ENCODE measurements around the gene STAT5B.
"Not testable (repeated sequence)": the region's sequence is repeated elsewhere in the genome, so short reads cannot be mapped to it uniquely, and the experiment has no call there.

STAT5B gene
- 479 reads per million, percentile 98 among the genes with 10 or more reads in this experiment for total RNA-seq

DNA sequence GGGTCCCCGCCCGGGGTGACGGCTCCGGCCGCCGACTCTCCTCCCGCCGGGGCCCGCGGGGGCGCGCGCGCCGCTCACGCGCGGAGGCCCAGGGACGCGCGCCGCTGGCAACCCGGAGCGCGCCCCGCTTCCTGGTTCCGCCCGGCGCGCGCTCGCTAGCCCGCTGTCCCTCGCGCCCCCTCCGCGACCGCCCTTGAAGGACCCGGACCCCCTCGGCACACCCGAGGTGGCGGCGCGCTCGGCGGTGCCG, at the start of gene STAT5B:
STAT5B (minus strand) TSS at position 33 of the 250 bp plus-strand sequence. CDS start 44,264 bp downstream, outside the sequence.
- DNase-seq, result peak; percentile 38

DNA sequence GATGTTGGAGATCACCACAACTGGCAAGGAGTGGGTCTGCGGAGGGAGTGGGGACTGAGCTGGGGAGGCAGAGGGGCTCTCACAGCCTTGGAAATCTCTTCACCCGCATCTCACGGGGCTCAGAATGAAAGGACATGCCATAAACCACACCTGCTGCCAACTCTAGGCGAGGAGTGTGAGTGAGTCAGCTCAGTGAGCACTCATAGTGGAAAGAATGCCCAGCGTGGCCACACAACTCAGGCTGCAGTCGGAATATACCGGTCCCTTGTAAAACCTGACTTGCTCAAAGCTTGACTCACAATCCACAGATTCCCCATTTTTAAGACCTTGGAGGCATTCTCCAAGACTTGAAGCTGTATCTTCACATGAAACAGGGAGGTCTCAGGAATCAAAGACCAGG, 48.8 kb upstream of the STAT5B start:
- DNase-seq, result no peak

DNA sequence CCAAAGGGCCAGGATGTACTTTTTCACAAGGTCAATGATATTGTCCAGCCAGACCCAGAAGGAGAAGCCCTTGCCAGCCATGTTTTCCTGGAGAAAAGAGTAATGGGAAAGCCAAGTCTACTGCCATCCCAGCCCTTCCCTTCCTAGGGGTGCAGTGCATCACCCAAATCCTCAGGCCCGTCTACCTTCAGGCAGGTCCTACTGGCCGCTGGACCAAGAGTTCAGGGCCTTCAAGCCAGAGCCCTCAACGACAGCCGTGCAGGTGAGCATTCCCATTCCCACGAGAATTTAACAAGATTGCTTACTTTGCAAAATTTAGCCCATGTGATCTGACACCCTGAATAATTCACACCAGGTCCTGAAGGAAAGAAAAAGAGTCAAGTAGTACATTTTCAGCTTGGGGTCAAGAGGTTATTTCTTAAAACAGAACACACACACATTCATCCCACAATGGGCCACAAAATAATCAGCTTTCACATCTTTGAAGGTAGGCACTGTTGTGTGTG, 47.1 kb upstream of the STAT5B start:
- DNase-seq, result no peak

DNA sequence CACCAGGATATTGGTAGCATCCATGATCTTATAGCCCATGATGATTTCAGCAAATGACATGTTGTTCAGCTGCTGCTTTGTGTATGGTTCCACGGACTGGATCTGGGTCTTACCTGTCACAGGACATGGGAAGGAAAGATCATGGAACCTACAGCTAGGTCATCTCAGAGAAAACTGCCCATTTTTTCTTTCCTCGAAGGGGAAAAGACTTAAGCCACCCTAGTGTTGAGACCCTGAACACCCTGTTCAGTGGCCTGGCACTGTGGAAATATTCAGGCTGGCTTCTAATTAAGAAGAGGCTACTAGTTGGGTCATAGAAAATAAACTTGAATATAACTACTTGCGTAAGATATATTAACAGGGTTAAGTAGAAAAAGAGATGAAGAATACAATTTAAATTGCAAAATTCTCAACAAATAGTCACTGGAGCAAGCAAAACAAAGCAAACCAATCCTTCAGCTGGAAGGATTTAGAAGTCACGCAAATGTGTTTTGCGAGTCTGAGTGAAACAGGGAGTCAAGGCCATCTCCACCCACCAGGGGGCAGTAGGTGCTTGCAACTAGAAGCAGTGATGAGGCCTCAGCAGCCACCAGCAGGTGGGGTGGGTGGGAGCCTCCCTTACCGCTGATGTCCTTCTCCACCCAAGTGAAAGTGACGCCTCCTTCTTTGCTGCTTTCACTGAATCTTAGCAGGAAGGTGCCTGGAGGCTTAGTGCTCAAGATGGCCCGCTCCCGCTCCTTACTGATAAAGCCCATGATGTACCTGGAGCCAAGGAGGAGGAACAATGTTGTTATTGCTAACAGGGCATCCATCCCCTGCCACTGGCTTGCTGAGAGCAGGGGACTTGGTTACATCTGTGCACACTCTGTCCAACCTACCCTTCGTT, 46.4 kb upstream of the STAT5B start:
- peak; percentile 96 for DNase-seq

DNA sequence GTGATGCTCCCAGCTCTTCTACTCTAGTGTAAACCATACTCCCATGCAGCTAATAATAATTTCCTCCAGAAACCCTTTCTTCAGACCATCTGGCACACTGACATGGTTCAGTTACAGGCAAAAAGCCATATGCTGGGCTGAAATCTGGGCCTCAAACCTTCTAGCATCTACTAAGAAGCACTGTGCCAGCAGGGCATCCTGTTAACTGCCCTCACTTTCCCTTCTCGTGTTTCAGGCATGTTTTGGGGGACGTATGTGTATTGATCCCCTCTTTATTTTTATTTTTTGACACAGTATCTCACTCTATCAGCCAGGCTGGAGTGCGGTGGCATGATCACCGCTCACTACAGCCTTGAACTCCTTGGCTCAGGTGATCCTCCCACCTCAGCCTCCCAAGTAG, 45.4 kb upstream of the STAT5B start:
- no peak for DNase-seq

DNA sequence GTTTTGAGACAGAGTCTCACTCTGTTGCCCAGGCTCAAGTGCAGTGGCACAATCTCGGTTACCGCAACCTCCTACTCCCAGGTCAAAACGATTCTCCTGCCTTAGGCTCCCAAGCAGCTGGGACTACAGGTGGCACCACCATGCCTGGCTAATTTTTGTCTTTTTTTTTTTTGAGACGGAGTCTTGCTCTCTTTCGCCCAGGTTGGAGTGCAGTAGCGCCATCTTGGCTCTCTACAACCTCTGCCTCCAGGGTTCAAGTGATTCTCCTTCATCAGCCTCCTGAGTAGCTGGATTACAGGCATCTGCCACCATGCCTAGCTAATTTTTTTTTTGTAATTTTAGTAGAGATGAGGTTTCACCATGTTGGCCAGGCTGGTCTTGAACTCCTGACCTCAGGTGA, 41.8 kb upstream of the STAT5B start:
- DNase-seq, result not testable (repeated sequence)

DNA sequence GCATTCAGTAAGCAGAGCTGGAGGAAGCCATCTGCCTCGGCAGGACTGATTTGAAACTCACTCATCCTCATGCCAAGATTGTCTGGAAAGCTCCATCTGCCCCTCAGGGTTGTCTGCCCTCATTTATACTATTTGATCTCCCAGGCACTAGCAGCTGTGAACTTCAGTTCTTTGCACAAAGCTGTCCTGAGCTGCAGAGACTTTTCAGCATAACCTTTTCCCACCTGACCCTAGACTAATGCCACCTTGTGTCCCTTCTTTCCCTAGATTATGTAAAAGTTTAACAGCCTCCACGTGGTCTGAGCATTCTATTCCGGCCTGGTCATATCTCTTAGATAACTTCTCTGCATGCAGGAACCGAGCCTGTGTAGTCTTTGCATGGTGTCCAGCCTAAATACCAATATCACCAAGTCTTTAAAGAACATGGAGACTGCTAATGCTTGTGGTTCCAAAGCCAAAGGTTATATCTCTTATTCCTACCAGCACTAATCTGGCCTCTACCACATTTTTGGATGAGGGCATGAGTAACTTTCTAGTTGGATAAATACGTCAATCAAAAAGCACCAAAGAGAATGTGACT, 41.2 kb upstream of the STAT5B start:
- no peak for DNase-seq

DNA sequence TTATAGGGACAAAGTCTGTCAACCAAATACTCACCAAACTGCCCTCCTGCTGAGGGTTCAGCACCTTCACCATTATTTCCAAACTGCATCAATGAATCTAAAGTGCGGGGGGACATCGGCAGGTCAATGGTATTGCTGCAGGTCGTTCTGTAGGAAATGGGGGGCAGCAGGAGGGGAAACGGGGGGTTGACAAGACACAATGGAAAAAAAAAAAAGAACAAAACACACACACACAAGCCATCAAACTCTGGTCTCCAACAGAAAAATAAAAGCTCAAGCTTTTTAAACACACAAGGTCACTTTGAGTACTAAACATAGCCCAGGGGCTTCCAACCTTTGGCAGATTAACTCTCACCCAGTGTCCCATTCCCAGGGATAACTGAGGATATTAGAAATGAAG, 40.6 kb upstream of the STAT5B start:
- no peak for DNase-seq

DNA sequence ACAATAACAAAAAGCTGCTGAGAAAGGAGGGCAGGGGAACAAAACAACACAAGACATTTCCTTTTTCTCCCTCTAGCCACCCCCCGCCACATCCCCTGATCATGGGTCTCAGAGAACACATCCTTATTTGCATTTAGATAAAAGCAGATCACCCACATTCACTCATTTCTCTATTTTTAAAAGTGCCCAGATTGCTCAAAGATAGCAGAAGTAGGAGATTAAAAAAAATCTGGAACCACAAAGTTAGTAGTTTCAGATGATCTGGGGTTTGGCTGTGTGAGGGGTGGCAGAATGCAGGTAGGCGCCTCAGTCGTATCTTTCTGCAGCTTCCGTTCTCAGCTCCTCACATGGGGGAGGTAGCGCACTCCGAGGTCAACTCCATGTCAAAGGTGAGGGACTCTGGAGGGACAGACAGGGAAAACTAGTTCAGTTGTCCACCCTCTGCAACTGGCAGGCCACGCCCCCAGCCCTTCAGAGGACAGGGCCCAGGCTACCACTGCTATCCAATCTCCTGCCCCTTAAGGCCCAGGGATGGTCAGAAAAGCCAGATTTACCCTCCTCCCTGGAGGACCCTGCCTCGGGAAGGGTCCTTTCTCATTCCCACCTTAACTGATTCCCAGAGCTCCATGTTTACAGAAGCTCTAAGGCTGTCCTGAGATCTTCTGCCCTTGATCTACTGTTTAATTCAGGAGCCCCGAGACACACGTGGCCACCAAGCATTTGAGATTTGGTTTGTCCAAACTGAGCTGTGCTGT, 39.4 kb upstream of the STAT5B start:
- no peak for DNase-seq

DNA sequence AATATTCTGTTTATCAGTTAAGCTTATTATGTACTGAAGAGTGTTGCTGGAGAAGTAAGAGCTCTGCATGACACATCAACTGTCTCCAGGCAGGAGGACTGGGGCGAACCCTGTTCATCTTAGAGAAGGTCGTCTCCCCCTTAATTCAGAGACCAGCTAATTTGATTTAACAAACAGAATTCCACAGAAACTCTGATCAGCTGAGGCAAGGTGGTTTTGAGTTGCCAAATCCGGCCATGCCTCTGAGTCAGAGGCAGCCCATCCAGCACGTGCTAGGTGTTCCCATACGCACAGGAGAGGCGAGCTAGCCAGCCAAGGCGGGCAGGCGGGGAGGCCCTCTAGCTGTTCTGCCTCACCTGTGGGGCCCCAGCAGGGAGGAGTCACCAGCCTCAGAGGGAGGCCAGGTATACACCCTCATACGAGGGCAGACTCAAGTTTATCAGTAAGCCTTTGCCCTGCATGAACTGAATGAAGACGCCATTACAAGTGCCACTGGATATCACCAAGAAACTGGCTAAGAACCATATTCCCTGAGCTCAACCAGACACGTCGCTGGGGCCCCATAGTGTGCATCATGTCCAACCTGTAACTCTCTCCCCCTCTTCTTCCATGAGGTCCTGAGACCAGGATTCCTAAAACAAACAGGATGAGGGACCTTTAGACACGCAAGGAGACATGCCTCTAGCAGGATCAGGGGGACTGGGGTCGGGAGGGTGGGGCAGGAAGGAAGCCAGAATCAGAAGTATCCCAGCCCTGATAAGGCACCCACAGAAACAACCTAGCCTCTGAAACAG, 37.8 kb upstream of the STAT5B start:
- no peak for DNase-seq

DNA sequence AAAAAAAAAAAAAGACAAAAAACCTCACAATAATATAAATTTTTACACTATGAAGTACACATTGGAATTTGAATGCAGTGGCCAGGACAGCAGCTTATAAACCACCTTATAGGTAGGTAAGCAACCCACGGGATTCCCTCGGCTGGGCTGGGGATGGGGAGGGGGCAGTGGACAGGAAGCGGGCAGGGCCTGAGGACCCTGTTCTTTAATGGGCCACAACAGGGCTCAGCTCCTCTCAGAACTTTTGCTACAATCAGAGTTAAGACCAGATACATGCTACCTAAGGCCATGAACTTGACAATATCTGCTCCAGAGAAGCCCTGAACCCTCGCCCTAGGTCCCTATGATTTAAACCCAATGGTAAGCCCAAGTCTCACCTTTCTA, 37.2 kb upstream of the STAT5B start:
- no peak for DNase-seq

DNA sequence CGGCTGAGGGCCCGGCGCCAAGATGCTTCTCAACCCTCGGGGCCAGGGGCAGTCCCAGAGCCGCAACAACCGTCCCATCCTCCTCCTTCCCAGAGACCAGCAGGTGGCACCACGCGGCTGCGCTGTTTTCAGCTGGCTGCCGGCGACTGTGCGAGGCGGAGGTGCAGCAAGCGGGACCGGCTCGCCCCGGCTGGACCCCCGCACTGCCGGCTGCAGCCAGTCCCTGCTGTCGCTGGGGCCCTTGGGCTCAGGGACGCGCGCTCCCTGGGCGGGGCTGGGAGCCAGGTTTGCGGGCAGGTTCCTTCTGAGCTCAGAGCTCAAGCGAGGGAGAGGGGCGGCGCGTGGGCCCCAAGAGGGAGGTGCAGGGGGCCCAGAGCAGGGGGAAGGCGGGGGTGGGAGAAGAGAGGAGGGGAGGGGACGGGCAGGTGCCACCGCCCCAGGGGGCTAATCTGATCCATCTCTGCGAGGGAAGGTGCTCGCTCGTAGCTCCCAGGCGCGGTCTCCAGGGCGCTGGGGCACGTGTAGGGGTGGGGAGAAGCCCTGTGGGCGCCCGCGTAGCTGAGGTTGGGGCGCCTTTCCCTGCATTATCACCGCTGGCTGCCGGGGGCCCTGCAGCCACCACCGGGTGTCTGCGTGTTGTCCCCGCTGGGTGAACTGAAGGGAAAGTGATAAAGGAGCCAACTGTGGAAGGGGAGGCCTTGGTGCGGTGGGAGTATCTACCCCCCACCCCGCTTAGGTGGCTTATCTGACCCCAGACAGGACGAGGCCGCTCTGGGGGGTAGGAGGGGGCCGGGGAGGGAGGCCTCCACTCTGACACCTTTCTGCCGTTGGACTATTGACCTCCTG, 36.3 kb upstream of the STAT5B start:
- peak; percentile 67 for DNase-seq

DNA sequence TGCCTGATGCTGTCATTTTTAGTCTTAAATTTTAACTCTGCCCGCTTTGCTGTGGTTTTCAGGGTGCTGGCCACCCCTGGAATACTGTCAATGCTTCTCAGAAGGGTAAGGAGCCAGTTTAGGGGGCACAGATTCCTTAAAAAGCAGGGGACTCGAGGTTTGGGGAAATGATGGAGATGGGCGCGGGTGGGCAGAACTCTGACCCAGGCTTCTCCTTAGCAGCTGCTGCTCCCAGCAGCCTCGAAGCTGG, 35.8 kb upstream of the STAT5B start:
- no peak for DNase-seq

DNA sequence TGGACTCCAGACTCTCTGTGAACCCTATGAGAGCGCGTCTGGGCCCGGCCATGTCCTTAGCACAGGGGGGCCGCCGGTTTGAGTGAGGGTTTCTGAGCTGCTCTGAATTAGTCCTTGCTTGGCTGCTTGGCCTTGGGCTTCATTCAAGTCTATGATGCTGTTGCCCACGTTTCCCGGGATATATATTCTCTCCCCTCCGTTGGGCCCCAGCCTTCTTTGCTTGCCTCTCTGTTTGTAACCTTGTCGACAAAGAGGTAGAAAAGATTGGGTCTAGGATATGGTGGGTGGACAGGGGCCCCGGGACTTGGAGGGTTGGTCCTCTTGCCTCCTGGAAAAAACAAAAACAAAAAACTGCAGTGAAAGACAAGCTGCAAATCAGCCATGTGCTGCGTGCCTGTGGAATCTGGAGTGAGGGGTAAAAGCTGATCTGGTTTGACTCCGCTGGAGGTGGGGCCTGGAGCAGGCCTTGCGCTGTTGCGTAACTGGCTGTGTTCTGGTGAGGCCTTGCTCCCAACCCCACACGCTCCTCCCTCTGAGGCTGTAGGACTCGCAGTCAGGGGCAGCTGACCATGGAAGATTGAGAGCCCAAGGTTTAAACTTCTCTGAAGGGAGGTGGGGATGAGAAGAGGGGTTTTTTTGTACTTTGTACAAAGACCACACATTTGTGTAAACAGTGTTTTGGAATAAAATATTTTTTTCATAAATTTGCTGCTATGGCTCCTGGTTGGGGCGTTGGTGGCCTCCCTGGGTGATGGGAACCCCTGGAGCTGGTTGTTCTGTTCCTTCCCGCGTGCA, 35.2 kb upstream of the STAT5B start:
- no peak for DNase-seq

DNA sequence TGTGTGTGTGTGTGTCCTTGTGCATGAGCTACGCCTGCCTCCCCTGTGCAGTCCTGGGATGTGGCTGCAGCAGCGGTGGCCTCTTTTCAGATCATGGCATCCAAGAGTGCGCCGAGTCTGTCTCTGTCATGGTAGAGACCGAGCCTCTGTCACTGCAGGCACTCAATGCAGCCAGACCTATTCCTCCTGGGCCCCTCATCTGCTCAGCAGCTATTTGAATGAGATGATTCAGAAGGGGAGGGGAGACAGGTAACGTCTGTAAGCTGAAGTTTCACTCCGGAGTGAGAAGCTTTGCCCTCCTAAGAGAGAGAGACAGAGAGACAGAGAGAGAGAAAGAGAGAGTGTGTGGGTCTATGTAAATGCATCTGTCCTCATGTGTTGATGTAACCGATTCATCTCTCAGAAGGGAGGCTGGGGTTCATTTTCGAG, 34.6 kb upstream of the STAT5B start:
- DNase-seq, result no peak

DNA sequence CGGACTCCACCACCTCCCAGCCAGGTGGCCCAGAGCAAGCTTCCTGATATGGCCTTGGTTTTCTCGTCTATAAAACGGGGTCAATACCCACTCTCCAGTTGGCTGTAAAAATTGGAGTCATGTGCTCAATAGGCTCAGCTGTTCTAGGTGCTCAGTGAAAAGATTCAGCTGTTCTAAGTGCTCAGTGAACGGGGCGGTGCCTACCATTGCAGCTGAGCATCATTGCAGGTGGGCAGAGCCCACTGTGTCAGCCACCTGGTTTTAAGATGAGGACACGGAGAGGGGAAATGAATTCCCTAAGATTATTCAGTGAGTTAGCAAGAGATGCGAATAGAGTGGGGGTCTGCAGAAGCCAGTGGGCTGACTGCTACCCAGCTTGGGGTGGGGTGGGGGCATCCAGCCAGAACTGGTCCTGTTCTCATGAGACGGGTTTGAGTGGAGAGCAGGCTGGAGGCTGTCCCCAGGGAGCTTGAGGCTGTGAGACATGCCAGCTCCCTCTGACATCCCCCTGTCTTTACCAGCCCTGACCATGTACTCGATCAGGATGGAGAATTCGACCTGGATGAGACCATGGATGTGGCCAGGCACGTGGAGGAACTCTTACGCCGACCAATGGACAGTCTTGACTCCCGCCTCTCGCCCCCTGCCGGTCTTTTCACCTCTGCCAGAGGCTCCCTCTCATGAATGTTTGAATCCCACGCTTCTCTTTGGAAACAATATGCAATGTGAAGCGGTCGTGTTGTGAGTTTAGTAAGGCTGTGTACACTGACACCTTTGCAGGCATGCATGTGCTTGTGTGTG, 34.0 kb upstream of the STAT5B start:
- DNase-seq, result no peak

DNA sequence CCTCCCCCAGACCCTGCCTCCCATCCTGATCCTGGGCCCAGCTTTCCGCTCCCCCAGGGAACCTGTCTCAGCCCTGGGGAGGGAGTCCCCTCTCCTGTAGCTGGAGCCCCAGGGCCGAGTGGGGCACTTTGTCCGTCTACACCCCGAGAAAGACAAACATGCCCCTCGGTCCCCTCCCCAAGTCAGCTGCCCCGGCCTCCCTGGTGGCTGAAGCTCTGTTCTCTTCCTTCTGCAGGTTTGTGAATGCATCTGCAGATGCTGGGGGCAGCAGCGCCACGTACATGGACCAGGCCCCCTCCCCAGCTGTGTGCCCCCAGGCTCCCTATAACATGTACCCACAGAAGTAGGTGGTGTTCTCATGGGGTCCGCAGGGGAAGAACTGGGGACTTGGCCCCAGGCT, 33.0 kb upstream of the STAT5B start:
- DNase-seq, result no peak

DNA sequence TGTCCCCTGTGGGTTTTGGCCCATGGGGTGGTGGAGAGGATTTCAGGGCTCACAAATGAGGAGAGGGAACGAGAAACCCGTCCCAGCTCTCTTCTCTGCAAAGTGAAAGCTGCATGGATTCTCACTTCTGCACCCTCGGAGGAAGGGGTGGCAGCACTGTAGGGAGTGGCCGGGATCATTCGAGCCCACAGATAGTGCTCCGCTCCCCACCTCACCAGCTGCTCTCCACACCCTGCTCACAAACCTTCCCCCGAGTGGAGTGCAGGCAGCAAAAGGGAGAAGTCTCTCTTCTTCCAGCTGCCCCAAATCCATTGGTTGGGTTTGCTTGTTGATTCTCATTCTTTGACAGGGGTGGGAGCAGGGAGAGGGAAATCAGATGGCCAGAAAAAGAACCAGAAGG, 32.3 kb upstream of the STAT5B start:
- no peak for DNase-seq

DNA sequence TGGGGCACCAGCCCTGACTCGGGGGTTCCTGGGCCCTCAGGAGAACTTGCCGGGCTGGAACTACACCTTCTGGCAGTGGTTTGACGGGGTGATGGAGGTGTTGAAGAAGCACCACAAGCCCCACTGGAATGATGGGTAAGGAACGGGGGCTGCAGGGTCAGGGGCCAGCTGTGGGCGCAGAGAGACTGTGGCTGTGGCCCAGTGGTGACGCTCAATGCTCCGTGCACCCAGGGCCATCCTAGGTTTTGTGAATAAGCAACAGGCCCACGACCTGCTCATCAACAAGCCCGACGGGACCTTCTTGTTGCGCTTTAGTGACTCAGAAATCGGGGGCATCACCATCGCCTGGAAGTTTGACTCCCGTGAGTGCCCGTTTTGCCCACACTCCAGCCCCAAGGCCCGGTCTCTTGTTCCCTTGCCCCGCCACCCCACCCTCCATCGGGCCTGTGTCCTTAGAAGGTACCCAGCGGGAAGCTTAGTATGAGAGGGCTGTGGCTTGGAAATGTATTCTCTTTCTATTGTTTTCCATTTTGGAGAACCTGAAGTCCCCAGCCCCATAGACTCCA, 31.3 kb upstream of the STAT5B start:
- DNase-seq, result no peak

DNA sequence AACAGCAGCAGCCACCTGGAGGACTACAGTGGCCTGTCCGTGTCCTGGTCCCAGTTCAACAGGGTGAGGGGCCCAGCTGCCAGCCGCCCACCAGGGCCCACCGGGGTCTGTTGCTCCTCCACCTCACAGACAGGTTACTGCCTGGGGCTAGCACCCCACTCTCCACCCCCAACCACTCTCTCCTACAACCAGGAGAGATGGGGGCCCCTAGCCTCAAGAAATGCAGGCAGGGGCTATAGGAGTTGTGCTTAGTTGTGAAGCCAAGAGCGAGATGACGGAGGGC, 30.1 kb upstream of the STAT5B start:
- no peak for DNase-seq

Measured in effector CD4-positive, alpha-beta T cell (primary cell).